T-helper 1 cell treated with Interleukin-12 subunit alpha and Interleukin-12 subunit beta and Interleukin-4 antibody, amounts not matched to agents 30 ng/mL and 1 ng/mL, for 36 hours (primary cell): ENCODE measurements around the gene RRP1B. TPM values are rescaled to one million over a fixed set of nuclear protein-coding genes. Genes with fewer than 3 reads are reported as not detected.
"Not testable (repeated sequence)": the region's sequence is repeated elsewhere in the genome, so short reads cannot be mapped to it uniquely, and the experiment has no call there.

Source experiments
- intact Hi-C: fragments of 100-400 bp; cut with micrococcal nuclease; formaldehyde crosslinking; loops from one replicate; pipeline ENCODE4 v1.15.1; 2024
- total RNA-seq: library from RNA; stranded (reverse); gene quantifications from 2 replicates; pipeline ENCODE4 v1.2.3, GENCODE V29; 2022

Gene RRP1B
- total RNA-seq, 1 donor from 2014 or later, result 47.6 TPM

- intact Hi-C loops, result no loop called here
Observed at GRCh38 chr21:43667191-43667904, 8.0 kb downstream of the RRP1B start.

- intact Hi-C loops, result no loop called here
Observed at GRCh38 chr21:43669828-43670605, 10.7 kb downstream of the RRP1B start.

GRCh38 chr21:43675871-43676270 is 16.5 kb downstream of the RRP1B start:
- intact Hi-C loops, result no loop called here

GRCh38 chr21:43676391-43676790 is 17.0 kb downstream of the RRP1B start:
- intact Hi-C loops, result no loop called here

- intact Hi-C loops, result no loop called here
Observed at GRCh38 chr21:43679951-43680350, 20.6 kb downstream of the RRP1B start.

- intact Hi-C loops, result not testable (repeated sequence)
Observed at GRCh38 chr21:43680421-43680820, 21.1 kb downstream of the RRP1B start.

- intact Hi-C loops, result no loop called here
Observed at GRCh38 chr21:43681650-43682049, 22.3 kb downstream of the RRP1B start.

- intact Hi-C loops, result no loop called here
Observed at GRCh38 chr21:43684424-43684823, 25.1 kb downstream of the RRP1B start.

- intact Hi-C loops, result no loop called here
Observed at GRCh38 chr21:43686811-43687565, 27.6 kb downstream of the RRP1B start.

- intact Hi-C loops, result no loop called here
Observed at GRCh38 chr21:43687566-43688399, 28.4 kb downstream of the RRP1B start.

- intact Hi-C loops, result no loop called here
Observed at GRCh38 chr21:43688906-43689305, 29.5 kb downstream of the RRP1B start.

- intact Hi-C loops, result no loop called here
Observed at GRCh38 chr21:43689556-43690337, 30.4 kb downstream of the RRP1B start.

- intact Hi-C loops, result no loop called here
Observed at GRCh38 chr21:43690346-43690745, 31.0 kb downstream of the RRP1B start.

GRCh38 chr21:43691086-43691795 is 31.9 kb downstream of the RRP1B start:
- intact Hi-C loops, result no loop called here

- intact Hi-C loops, result no loop called here
Observed at GRCh38 chr21:43691801-43692200, 32.4 kb downstream of the RRP1B start.

- intact Hi-C loops, result no loop called here
Observed at GRCh38 chr21:43692949-43693348, 33.6 kb downstream of the RRP1B start.

GRCh38 chr21:43693981-43694380 is 34.6 kb downstream of the RRP1B start:
- intact Hi-C loops, result no loop called here

GRCh38 chr21:43694437-43695079 is 35.2 kb downstream of the RRP1B start:
- intact Hi-C loops, result no loop called here

- intact Hi-C loops, result no loop called here
Observed at GRCh38 chr21:43696214-43696613, 36.9 kb downstream of the RRP1B start.
